Duodenal mucosa (tissue), 2 donors: ENCODE measurements around the gene NOTCH3.

Experiments used
- H3K27ac ChIP-seq: one replicate; pipeline ENCODE4 v1.7.0; 2013; ENCODE audit warnings: low read depth, low read length
- H3K27me3 ChIP-seq, 2 donors: one replicate each; pipeline ENCODE4 v1.7.0; 2013; ENCODE audit warnings: low read length in 2 of 2, control low read depth in 1 of 2; ENCODE audit not compliant: insufficient read depth in 2 of 2, control insufficient read depth in 1 of 2
- H3K36me3 ChIP-seq, 2 donors: one replicate each; pipeline ENCODE4 v1.7.0; 2013; ENCODE audit warnings: low read length in 2 of 2, control low read depth in 1 of 2; ENCODE audit not compliant: insufficient read depth in 2 of 2, control insufficient read depth in 1 of 2
- H3K4me1 ChIP-seq, 2 donors: one replicate each; pipeline ENCODE4 v1.7.0; 2013; ENCODE audit warnings: low read length in 2 of 2, control low read depth in 1 of 2; ENCODE audit not compliant: insufficient read depth in 2 of 2, control insufficient read depth in 1 of 2
- H3K4me3 ChIP-seq, 2 donors: one replicate each; pipeline ENCODE4 v1.7.0; 2013; ENCODE audit warnings: low read length in 2 of 2, low read depth in 1 of 2
- H3K9ac ChIP-seq, 2 donors: one replicate each; pipeline ENCODE4 v1.7.0; 2013; ENCODE audit warnings: low read length in 2 of 2, low read depth in 1 of 2
- H3K9me3 ChIP-seq, 2 donors: one replicate each; pipeline ENCODE4 v1.7.0; 2013; ENCODE audit warnings: low read length in 2 of 2, control low read depth in 1 of 2; ENCODE audit not compliant: control insufficient read depth in 1 of 2

NOTCH3 gene

GRCh38 chr19:15181394-15181793, 19.4 kb downstream of the NOTCH3 start:
- peaks cover 0 to 18% of the 10 kb centered on the region in 2 donors for H3K4me1 ChIP-seq
- H3K36me3 ChIP-seq: no peaks in the 10 kb centered on the region
- H3K27me3 ChIP-seq: no peaks in the 10 kb centered on the region
- H3K27ac ChIP-seq: no peak overlapping the region
- H3K9ac ChIP-seq: no peak overlapping the region
- H3K9me3 ChIP-seq: no peaks in the 10 kb centered on the region
- peak overlapping the region; percentile 67 to 69 for H3K4me3 ChIP-seq

GRCh38 chr19:15180451-15181390, 20.1 kb downstream of the NOTCH3 start:
- no peak overlapping the region for H3K27ac ChIP-seq
- peak overlapping the region; percentile 67 to 69 for H3K4me3 ChIP-seq
- peak overlapping the region in 1 of 2 donors; percentile 19 for H3K9ac ChIP-seq
- H3K36me3 ChIP-seq: no peaks in the 10 kb centered on the region
- H3K4me1 ChIP-seq: peaks cover 0 to 18% of the 10 kb centered on the region in 2 donors
- H3K9me3 ChIP-seq: no peaks in the 10 kb centered on the region
- no peaks in the 10 kb centered on the region for H3K27me3 ChIP-seq

- Histone ChIP-seq H3K4me3 (no peak overlapping the region), H3K27me3 (no peaks in the 10 kb centered on the region), H3K9ac (no peak overlapping the region), H3K27ac (no peak overlapping the region), H3K9me3 (no peaks in the 10 kb centered on the region), H3K4me1 (peaks cover 0 to 18% of the 10 kb centered on the region in 2 donors), H3K36me3 (no peaks in the 10 kb centered on the region)
Measured at GRCh38 chr19:15178629-15179308, 22.0 kb downstream of the NOTCH3 start.

DNA sequence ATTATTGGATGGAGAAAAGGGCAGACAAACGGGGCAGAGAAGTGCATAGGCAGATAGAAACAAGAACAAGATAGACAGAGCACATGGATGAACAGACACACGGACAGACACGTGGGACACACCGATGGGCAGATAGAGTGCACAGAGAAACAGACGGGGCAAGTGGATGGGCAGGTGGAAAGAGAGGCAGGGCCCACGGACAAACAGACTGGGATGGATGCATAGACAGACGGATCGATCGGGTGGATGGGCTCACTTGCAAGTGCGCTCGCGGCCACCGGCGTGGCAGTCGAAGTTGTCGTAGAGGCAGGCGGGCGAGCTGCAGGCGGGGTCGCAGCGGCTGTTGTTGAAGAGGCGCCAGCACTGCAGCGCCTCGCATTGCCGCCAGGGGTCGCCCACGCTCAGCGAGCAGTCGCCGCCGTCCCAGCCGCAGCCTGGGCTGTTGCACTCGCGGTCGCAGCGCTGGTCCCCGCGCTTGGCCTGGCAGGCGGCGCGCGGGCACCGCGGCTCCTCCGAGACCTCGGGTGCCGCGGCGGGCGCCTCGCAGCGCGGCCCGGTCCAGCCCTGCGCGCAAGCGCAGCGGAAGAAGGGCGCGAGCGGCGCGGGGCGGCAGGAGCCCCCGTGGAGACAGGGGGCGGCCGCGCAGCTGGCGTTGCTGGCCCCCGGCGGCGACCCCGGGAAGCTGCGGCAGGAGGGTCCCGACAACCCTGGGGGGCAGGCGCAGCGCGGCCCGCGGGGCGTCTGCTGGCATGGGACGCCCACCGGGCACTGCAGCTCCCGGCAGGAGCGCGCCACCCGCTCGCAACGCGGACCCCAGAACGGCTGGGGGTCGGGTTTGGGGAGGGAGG, 23.3 kb downstream of the NOTCH3 start:
- Histone ChIP-seq H3K36me3 (no peaks in the 10 kb centered on the region), H3K4me1 (peaks cover 0 to 18% of the 10 kb centered on the region in 2 donors), H3K9ac (no peak overlapping the region), H3K4me3 (peak overlapping the region; percentile 14 to 24), H3K9me3 (no peaks in the 10 kb centered on the region), H3K27me3 (no peaks in the 10 kb centered on the region), H3K27ac (no peak overlapping the region)

GRCh38 chr19:15175609-15176008, 25.2 kb downstream of the NOTCH3 start:
- H3K9ac ChIP-seq: no peak overlapping the region
- H3K27ac ChIP-seq: no peak overlapping the region
- peaks cover 0 to 8% of the 10 kb centered on the region in 2 donors for H3K4me1 ChIP-seq
- no peaks in the 10 kb centered on the region for H3K36me3 ChIP-seq
- no peak overlapping the region for H3K4me3 ChIP-seq
- H3K27me3 ChIP-seq: no peaks in the 10 kb centered on the region
- H3K9me3 ChIP-seq: no peaks in the 10 kb centered on the region

GRCh38 chr19:15173746-15174404, 26.9 kb downstream of the NOTCH3 start:
- H3K36me3 ChIP-seq: no peaks in the 10 kb centered on the region
- H3K27me3 ChIP-seq: no peaks in the 10 kb centered on the region
- no peaks in the 10 kb centered on the region for H3K9me3 ChIP-seq
- H3K4me3 ChIP-seq: no peak overlapping the region
- H3K9ac ChIP-seq: no peak overlapping the region
- peaks cover 0 to 3% of the 10 kb centered on the region in 2 donors for H3K4me1 ChIP-seq
- no peak overlapping the region for H3K27ac ChIP-seq

GRCh38 chr19:15170345-15170744, 30.4 kb downstream of the NOTCH3 start:
- H3K9me3 ChIP-seq: peaks cover 8 to 15% of the 10 kb centered on the region in 2 donors
- H3K9ac ChIP-seq: no peak overlapping the region
- H3K27ac ChIP-seq: no peak overlapping the region
- peaks cover 5 to 6% of the 10 kb centered on the region in 2 donors for H3K36me3 ChIP-seq
- no peaks in the 10 kb centered on the region for H3K27me3 ChIP-seq
- no peaks in the 10 kb centered on the region for H3K4me1 ChIP-seq
- no peak overlapping the region for H3K4me3 ChIP-seq

GRCh38 chr19:15169541-15170285, 31.1 kb downstream of the NOTCH3 start:
- no peak overlapping the region for H3K9ac ChIP-seq
- H3K4me1 ChIP-seq: no peaks in the 10 kb centered on the region
- H3K36me3 ChIP-seq: peaks cover 5 to 10% of the 10 kb centered on the region in 2 donors
- H3K9me3 ChIP-seq: peaks cover 14 to 21% of the 10 kb centered on the region in 2 donors
- H3K27me3 ChIP-seq: no peaks in the 10 kb centered on the region
- no peak overlapping the region for H3K27ac ChIP-seq
- H3K4me3 ChIP-seq: no peak overlapping the region

DNA sequence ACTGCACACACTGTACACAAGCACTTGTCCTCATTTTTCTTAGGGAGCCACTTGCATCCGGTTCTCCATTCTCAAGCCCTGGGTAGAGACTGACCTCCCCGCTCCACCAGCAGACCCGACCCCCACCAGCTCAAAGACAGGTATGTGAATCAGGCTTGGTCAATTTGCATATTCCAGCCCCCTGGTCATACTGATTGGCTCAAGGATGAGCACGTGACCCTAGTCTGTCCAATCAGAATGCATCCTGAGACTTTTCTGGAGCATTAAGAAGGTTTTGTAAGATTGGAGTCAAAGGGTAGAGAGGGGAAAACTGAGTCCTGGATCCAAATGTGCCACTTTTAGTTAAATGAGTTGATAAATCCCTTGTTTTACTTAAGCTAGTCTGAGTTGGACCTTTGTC, 34.1 kb downstream of the NOTCH3 start:
- H3K4me3 ChIP-seq: no peak overlapping the region
- H3K9ac ChIP-seq: no peak overlapping the region
- H3K27ac ChIP-seq: no peak overlapping the region
- no peaks in the 10 kb centered on the region for H3K27me3 ChIP-seq
- H3K9me3 ChIP-seq: peaks cover 16 to 22% of the 10 kb centered on the region in 2 donors
- peaks cover 5 to 10% of the 10 kb centered on the region in 2 donors for H3K36me3 ChIP-seq
- no peaks in the 10 kb centered on the region for H3K4me1 ChIP-seq
